Raji (cell line): ENCODE results near the gene SIPA1L3.

Source experiments
- POLR2A ChIP-seq: IDR thresholded peaks from 2 replicates; pipeline ENCODE4 v1.6.1; 2011; ENCODE audit warnings: low read depth, low read length, control low read depth; ENCODE audit not compliant: insufficient read depth

Gene SIPA1L3

DNA sequence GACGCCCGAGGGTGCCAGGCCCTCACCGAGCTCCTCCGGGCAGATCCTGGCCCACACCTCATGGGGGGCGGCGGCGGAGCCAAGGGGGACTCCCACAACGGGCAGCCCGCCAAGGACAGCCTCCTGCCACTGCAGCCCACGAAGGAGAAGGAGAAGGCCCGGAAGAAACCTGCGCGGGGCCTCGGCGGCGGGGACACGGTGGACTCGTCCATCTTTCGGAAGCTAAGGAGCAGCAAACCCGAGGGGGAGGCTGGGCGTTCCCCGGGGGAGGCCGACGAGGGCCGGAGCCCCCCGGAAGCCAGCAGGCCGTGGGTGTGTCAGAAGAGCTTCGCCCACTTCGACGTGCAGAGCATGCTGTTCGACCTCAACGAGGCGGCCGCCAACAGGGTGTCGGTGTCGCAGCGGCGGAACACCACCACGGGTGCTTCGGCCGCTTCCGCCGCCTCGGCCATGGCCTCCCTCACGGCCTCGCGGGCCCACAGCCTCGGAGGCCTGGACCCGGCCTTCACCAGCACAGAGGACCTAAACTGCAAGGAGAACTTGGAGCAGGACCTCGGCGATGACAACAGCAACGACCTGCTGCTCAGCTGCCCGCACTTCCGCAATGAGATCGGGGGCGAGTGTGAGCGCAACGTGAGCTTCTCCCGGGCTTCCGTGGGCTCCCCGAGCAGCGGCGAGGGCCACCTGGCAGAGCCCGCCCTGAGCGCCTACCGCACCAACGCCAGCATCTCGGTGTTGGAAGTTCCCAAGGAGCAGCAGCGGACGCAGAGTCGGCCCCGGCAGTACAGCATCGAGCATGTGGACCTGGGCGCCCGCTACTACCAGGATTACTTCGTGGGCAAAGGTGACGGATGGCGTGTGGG, 175.5 kb downstream of the SIPA1L3 start:
- no peak for TF ChIP-seq POLR2A

DNA sequence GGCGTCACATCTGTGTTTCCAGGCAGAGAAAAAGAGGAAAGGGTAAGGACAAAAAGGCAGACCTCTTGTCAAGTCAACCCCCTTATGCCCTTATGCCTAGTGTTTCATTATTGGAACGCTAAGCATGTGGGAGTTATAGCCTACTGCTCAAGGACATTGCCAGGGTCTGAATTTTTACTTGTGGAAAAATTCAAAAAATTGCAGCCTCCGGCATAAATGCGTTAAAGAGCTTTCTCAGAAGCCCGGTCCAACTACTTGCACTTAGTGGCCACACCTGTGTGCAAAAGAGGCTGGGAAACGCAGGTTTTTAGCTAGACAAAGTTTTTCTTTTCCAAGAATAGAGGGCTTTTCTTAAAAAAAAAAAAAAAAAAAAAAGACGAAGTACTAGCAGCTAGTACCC, 177.2 kb downstream of the SIPA1L3 start:
- no peak for TF ChIP-seq POLR2A

DNA sequence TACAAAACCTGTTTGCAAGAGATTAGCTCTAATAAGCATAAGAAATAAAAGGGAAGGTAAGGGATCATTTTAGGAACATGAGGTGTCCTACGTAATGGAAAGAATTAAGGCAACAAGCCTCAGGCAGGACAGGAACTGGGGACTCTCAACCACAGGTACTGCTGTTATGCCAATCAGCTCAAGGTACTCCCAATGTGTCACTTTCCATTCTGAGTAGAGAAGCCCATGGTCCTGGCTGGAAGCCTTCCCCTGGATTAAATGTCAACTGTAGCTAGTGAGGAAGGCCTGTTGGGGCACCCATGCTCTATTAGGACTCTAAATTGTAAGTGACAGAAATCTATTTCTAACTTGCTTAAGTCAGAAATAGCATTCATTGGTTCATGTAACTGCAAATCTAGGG, 182.4 kb downstream of the SIPA1L3 start:
- TF ChIP-seq POLR2A, result no peak

DNA sequence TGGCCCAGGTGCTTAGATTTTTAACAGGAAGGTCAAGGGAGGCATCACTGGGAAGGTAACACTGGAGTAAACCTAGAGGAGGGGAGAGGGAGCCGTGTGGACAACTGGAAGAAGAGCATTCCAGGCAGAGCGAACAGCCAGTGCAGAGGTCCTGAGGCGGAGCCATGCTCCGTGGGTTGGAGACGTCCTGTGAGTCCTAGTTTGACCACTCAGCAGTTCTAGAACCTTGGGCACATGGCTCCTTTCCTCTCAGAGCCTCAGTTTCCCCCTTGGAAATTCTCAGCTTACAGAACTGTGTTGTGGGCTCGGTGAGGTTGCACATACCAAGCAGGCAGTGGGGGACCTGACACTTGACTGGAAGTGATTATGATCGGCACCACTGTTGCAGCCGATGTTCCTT, 186.1 kb downstream of the SIPA1L3 start:
- TF ChIP-seq POLR2A, result no peak

DNA sequence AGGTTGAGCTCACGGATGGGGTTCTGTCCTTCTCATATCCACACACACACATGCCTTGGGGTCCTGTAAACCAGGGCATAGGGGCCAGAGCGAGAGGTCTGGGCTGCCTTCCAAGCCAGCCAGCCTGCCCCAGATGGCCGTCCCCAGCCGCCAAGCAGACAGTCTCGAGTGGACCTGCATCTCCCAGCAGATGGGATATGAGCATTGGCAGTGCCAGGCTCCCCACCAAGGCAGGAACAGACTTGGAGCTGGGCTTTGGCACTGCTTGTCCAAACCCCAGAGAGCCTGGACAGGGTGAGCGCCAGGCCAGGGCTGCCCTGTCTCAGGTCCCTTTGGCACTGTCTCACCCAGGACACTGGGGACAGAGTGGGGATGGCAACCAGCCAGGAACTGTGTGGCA, 186.6 kb downstream of the SIPA1L3 start:
- no peak for TF ChIP-seq POLR2A

DNA sequence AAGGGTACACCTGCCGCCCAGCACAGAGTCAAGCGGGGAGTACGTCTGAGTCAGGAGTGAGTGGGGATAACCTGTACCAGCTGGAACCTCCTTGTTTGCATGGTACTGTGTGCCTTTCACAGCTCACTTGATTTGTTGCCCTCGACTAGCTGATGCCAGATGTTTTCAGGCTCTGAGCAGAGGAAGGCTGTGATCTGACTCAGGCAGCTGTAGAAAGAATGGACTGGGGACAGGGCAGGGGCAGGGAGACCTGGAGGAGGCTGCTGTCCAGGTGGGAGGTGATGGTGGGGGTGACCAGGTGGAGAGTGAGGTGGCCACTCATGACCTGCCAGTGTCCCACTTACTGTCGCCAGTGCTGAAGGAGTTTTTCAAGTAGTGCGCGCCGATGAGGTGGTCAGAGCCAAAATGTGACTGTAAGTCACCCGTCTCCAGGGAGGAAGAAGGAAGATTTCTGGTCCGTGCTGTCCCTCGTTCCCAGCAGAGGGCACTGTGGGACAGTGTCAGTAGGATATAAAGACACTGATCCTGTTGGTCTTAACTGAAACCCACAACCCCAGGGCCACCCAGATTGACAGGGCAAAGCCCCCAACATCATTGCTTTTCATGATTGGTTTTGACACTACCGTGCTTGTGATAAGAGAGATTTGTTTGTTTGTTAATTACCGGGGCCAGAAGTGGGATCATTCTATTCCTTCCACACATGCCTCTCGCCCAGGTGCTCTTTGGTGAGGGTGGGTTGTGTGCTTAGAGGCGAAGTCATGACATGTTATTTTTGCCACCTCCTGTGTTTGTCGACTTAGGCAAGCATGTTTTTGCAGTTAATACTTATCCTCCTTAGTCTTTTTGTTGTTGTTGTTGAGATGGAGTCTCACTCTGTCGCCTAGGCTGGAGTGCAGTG, 188.7 kb downstream of the SIPA1L3 start:
- TF ChIP-seq POLR2A, result no peak

DNA sequence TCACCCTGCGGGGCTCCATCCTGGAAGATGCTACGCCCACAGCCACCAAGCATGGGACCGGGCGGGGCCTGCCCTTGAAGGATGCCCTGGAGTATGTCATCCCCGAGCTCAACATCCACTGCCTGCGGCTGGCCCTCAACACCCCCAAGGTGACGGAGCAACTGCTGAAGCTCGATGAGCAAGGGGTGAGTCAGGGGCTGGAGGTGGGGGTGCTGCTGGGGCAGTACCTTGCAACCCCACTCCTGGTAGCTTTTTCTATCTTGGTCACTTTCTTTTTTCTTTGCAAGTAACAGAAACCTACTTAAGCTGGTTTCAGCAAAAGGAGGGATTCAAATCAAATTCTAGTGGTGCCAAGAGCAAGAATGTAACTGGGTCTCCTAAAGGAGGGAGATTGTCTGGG, 193.0 kb downstream of the SIPA1L3 start:
- TF ChIP-seq POLR2A, result no peak

DNA sequence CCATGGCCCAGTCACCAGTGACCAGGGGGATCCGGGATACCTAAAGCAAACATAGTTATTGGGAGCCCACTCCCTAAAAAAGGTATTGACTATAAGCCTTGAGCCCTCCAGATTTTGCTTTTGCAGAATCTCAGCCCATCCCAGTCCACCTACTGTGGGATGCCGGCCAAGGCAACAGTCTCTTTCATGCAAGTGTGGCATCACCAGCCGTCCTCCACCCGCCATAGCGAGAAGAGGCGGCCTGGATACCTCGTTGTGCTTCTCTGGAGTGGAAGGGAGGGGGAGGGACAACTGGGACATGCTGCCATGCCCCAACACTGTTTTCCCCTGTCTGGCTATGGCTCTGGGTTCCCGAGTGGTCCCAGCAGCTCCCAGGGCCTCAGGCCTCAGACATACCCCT, 193.6 kb downstream of the SIPA1L3 start:
- TF ChIP-seq POLR2A, result no peak

DNA sequence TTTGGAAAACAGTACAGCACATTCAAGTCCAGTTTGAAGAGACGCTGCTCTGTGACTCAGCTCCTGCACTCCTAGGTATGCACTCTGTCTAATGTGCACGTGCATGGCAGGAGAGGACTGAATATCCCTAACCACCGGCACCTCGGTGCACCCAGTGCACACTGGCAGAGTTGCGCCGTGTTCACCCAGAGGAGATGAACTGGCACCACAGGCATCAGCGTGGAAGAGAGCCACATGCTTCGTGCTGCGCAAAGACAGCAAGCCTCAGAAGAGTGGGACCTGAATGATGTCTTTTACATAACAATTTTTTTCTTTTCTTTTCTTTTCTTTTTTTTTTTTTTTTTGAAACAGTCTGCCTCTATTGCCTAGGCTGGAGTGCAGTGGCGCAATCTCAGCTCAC, 194.7 kb downstream of the SIPA1L3 start:
- TF ChIP-seq POLR2A, result no peak

DNA sequence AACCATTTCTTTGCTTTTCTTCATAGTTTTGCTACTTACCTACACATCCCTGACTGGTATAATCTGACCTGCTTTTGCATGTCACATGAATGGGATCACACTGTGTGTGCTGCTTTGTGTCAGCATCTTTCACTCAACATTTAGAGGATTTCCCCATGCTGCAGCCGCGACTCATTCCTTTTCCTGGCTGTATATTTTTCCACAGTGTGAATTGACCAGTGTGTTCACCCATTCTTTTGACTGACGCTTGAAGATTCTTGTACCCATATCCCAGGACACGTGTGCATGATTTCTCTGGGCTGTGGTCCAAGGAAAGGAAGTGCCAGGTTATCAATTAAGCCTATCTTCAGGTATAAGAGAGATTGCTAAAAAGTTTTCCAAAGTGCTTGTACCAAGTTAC, 198.6 kb downstream of the SIPA1L3 start:
- no peak for TF ChIP-seq POLR2A

DNA sequence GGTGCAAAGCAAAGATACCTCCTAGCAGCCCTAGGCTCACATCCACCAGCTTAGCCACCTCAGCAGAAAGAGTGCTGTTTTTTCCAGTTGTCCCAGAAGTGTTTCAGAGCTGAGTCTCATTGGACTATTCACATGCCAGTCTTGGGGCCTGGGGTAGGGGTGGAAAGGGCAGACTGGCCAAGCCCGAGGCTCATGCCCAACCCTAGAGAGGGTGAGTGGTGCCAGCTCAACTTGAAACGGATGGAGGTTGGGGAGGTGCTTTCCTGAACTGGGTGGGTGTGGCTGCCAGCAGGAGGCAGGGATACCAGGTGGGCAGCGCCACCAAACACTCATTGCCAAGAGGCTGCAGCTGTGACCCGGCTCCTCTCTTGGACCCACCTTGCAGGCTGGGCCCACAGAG, 200.1 kb downstream of the SIPA1L3 start:
- no peak for TF ChIP-seq POLR2A

DNA sequence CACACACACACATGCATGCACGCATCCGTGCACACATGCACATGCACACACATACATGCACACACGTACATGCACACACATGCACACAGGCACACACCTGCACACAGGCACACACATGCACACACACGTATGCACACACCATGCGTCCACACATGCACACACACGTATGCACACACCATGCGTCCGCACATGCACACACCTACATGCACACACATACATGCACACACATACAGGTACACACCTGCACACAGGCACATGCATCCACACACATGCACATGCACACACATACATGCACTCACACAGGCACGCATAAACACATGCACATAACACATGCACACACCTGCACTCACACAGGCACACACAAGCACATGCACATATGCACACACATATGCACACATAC, 204.9 kb downstream of the SIPA1L3 start:
- no peak for TF ChIP-seq POLR2A

DNA sequence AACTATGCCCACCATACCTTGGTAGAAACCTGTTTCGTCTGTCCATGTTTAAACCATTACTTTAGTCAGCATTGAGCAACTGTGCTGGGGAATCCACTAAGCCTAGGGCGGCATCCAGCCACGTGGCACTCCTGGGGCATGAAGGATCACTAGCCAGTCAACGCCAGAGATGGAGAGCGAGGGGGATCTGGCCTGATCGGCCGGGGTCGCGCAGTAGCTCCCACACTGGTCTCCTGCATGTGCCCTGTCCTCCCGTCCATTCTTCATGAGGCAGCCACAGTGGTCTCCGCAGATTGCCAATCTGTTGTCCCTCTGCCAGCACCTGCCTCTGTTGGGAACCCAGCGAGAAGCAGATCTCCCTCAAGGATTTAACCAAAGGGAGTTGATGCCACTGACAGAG, 207.6 kb downstream of the SIPA1L3 start:
- no peak for TF ChIP-seq POLR2A

DNA sequence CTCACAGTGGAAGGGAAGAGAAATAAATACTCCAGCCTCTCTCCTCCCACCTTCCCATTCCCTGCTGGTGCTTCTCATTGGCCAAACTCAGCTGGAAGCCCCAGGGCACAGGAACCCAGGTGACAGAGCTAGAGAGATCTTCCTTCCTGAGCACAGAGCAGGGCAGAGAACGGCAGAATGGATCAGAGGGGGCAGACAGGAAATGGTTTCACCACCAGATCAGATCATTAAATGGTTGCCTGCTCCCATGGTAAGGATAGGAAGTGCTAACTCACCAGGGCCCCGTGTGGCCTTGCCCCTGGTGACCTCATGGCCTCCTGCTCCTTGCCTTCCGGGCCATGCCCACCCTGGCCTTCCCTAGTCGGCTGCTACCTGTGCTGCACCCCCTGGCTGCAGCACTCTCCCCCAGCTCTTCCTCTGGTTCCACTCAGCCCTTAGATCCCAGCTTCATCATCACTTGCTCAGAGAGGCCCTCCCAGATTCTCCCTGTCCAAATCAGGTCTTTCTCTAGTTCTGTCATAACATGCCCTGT, 208.3 kb downstream of the SIPA1L3 start:
- no peak for TF ChIP-seq POLR2A

DNA sequence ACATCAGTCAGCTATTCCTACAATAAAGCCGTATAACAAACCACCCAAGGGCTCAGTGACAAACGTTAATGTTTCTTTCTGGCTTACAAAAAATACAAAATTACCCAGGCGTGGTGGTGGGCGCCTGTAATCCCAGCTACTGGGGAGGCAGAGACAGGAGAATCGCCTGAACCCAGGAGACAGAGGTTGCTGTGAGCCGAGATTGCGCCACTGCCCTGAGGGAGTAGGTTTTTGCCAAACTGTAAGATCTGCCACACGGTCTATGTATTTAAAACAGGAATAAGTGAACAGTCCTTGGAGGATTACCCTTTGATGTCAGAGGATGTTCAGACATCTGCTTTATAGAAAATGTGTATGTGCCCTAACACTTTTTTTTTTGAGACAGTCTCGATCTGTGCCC, 211.2 kb downstream of the SIPA1L3 start:
- TF ChIP-seq POLR2A, result no peak
